ENCODE results near the gene SPTBN1. TPM values are rescaled to one million over a fixed set of nuclear protein-coding genes. Genes with fewer than 3 reads are reported as not detected.

The SPTBN1 gene
- total and polyA plus RNA-seq, 2 of the 13 experiments (the other 11 are each of a cell fraction or from before 2014, with no cell fraction given), result 123 to 299 TPM

GRCh38 chr2:54456362-54456611 lies 160 bp downstream of the SPTBN1 start (continued):
- TF ChIP-seq, protein P1, sequence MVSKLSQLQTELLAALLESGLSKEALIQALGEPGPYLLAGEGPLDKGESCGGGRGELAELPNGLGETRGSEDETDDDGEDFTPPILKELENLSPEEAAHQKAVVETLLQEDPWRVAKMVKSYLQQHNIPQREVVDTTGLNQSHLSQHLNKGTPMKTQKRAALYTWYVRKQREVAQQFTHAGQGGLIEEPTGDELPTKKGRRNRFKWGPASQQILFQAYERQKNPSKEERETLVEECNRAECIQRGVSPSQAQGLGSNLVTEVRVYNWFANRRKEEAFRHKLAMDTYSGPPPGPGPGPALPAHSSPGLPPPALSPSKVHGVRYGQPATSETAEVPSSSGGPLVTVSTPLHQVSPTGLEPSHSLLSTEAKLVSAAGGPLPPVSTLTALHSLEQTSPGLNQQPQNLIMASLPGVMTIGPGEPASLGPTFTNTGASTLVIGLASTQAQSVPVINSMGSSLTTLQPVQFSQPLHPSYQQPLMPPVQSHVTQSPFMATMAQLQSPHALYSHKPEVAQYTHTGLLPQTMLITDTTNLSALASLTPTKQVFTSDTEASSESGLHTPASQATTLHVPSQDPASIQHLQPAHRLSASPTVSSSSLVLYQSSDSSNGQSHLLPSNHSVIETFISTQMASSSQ (IDR thresholded peaks at IDR 0.05; ENCODE audit: low read depth), result no peak
- TF ChIP-seq, protein P1 (CRISPR knock-in tag; IDR thresholded peaks at IDR 0.05; ENCODE audit: borderline replicate concordance), result no peak
- TF ChIP-seq ZNF260 (CRISPR knock-in tag; IDR thresholded peaks at IDR 0.05; ENCODE audit: borderline replicate concordance, low read depth) (no peak), TCF7L2 (IDR thresholded peaks at IDR 0.05; ENCODE audit: low read depth, low read length) (no peak), ZNF563 (CRISPR knock-in tag; IDR thresholded peaks at IDR 0.05) (0 out of 2 replicates have a peak, but pooled peaks have one; percentile 20), DMAP1 (CRISPR knock-in tag; IDR thresholded peaks at IDR 0.05) (no peak), RARA (CRISPR knock-in tag; IDR thresholded peaks at IDR 0.05) (no peak), BORCS8-MEF2B (CRISPR knock-in tag; IDR thresholded peaks at IDR 0.05) (no peak), ZNF574 (CRISPR knock-in tag; IDR thresholded peaks at IDR 0.05) (no peak), CCAR2 (optimal IDR thresholded peaks at IDR 0.05; ENCODE audit: low read depth, low read length) (no peak), RBFOX2 (IDR thresholded peaks at IDR 0.05; ENCODE audit: low read depth, low read length) (peak; percentile 73), KDM5B (CRISPR knock-in tag; IDR thresholded peaks at IDR 0.05; ENCODE audit: borderline replicate concordance) (0 out of 2 replicates have a peak, but pooled peaks have one; percentile 4), ZC3H13 (CRISPR knock-in tag; IDR thresholded peaks at IDR 0.05) (0 out of 2 replicates have a peak, but pooled peaks have one; percentile 33), XRCC5 (optimal IDR thresholded peaks at IDR 0.05; ENCODE audit: low read length) (no peak), HMGXB3 (CRISPR knock-in tag; IDR thresholded peaks at IDR 0.05; ENCODE audit: borderline replicate concordance) (no peak)
- TF ChIP-seq, protein P2, sequence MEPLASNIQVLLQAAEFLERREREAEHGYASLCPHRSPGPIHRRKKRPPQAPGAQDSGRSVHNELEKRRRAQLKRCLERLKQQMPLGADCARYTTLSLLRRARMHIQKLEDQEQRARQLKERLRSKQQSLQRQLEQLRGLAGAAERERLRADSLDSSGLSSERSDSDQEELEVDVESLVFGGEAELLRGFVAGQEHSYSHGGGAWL (CRISPR knock-in tag; IDR thresholded peaks at IDR 0.05), result no peak
